Progenitor cell of endocrine pancreas (in vitro differentiated cells): Measurements from ENCODE around the gene KCNK18. TPM values are rescaled to one million over a fixed set of nuclear protein-coding genes. Genes with fewer than 3 reads are reported as not detected.
"Not testable (repeated sequence)": the region's sequence is repeated elsewhere in the genome, so short reads cannot be mapped to it uniquely, and the experiment has no call there.

Experiments
- DNase-seq: peaks from one replicate; pipeline ENCODE4 v3.0.0; 2021; ENCODE audit warnings: low spot score; ENCODE audit not compliant: unreplicated experiment
- H3K27ac Mint-ChIP-seq: 2 replicates; pipeline ENCODE4 v1.8.0; 2021; ENCODE audit warnings: mild to moderate bottlenecking, moderate library complexity, mixed read lengths
- H3K27me3 Mint-ChIP-seq: 2 replicates; pipeline ENCODE4 v1.8.0; 2021; ENCODE audit warnings: mixed read lengths
- H3K36me3 Mint-ChIP-seq: 2 replicates; pipeline ENCODE4 v1.8.0; 2022; ENCODE audit warnings: mixed read lengths; ENCODE audit not compliant: insufficient read depth
- H3K4me1 Mint-ChIP-seq: 2 replicates; pipeline ENCODE4 v1.8.0; 2021; ENCODE audit warnings: low read depth, mixed read lengths
- H3K4me3 Mint-ChIP-seq: 2 replicates; pipeline ENCODE4 v1.8.0; 2021; ENCODE audit warnings: low read depth, mild to moderate bottlenecking, moderate library complexity, mixed read lengths
- H3K9me3 Mint-ChIP-seq: 2 replicates; pipeline ENCODE4 v1.8.0; 2021; ENCODE audit warnings: low read depth, mixed read lengths
- total RNA-seq: library from RNA; stranded (reverse); gene quantifications from 2 replicates; pipeline ENCODE4 v1.2.1, GENCODE V29; 2021
- TF ChIP-seq, protein P1 (sequence below): fragments of 200-600 bp; sonication (generic); IDR thresholded peaks from one replicate; pipeline ENCODE4 v1.5.0; 2021; ENCODE audit warnings: antibody characterized with exemption, mild to moderate bottlenecking; ENCODE audit not compliant: unreplicated experiment

The KCNK18 gene
- total RNA-seq, 1 donor from 2014 or later, result not detected

- DNase-seq, result no peak
- Mint-ChIP-seq H3K9me3 (no peaks in the 10 kb centered on the region), H3K4me1 (no peaks in the 10 kb centered on the region), H3K27ac (no peak overlapping the region), H3K4me3 (no peak overlapping the region), H3K27me3 (peaks cover 21% of the 10 kb centered on the region), H3K36me3 (no peaks in the 10 kb centered on the region)
- TF ChIP-seq, protein P1, sequence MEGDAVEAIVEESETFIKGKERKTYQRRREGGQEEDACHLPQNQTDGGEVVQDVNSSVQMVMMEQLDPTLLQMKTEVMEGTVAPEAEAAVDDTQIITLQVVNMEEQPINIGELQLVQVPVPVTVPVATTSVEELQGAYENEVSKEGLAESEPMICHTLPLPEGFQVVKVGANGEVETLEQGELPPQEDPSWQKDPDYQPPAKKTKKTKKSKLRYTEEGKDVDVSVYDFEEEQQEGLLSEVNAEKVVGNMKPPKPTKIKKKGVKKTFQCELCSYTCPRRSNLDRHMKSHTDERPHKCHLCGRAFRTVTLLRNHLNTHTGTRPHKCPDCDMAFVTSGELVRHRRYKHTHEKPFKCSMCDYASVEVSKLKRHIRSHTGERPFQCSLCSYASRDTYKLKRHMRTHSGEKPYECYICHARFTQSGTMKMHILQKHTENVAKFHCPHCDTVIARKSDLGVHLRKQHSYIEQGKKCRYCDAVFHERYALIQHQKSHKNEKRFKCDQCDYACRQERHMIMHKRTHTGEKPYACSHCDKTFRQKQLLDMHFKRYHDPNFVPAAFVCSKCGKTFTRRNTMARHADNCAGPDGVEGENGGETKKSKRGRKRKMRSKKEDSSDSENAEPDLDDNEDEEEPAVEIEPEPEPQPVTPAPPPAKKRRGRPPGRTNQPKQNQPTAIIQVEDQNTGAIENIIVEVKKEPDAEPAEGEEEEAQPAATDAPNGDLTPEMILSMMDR, result no peak
Measured at GRCh38 chr10:117184821-117185220, 12.5 kb upstream of the KCNK18 start.

DNA sequence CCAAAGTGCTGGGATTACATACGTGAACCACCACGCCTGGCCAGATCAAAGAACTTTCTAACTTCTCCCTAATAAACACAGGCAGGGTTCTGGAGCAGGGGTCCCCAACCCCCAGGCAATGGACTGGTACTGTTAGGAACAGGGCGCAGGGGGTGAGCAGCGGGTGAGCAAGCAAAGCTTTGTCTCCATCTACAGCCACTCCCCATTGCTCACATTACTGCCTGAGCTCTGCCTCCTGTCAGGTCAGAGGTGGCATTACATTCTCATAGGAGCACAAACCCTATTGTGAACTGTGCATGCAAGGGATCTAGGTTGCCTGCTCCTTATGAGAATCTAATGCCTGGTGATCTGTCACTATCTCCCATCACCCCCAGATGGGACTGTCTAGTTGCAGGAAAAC lies 11.5 kb upstream of the KCNK18 start:
- peaks cover 12% of the 10 kb centered on the region for H3K27me3 Mint-ChIP-seq
- not testable (repeated sequence) for H3K27ac Mint-ChIP-seq, H3K36me3 Mint-ChIP-seq, H3K4me1 Mint-ChIP-seq, H3K4me3 Mint-ChIP-seq, DNase-seq, H3K9me3 Mint-ChIP-seq

- Mint-ChIP-seq H3K4me3 (no peak overlapping the region), H3K27ac (no peak overlapping the region), H3K36me3 (no peaks in the 10 kb centered on the region), H3K4me1 (no peaks in the 10 kb centered on the region), H3K9me3 (no peaks in the 10 kb centered on the region), H3K27me3 (peaks cover 14% of the 10 kb centered on the region)
- TF ChIP-seq, protein P1, result no peak
- no peak for DNase-seq
Measured at GRCh38 chr10:117186832-117187615, 10.3 kb upstream of the KCNK18 start.

GRCh38 chr10:117188371-117188770 lies 8.9 kb upstream of the KCNK18 start:
- no peaks in the 10 kb centered on the region for H3K4me1 Mint-ChIP-seq
- no peak overlapping the region for H3K4me3 Mint-ChIP-seq
- H3K27me3 Mint-ChIP-seq, result peaks cover 10% of the 10 kb centered on the region
- H3K36me3 Mint-ChIP-seq, result no peaks in the 10 kb centered on the region
- DNase-seq, result no peak
- H3K27ac Mint-ChIP-seq, result no peak overlapping the region
- TF ChIP-seq, protein P1, result no peak
- no peaks in the 10 kb centered on the region for H3K9me3 Mint-ChIP-seq

DNA sequence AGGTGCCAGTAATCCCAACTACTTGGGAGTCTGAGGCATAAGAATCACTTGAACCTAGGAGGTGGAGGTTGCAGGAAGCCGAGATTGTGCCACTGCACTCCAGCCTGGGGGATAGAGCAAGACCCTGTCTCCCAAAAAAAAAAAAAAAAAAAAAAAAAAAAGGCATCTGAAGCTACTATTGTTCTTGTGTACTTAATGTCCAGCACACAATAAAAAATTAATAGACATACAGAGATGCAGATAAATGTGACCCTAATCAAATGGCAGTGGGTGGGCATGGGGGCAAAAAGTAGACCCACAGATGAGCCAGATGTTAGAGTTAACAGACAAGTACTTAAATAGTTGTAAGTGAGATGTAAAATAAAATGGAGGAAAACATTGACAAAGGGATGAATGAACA lies 7.7 kb upstream of the KCNK18 start:
- no peaks in the 10 kb centered on the region for H3K4me1 Mint-ChIP-seq
- no peak for DNase-seq
- no peaks in the 10 kb centered on the region for H3K9me3 Mint-ChIP-seq
- H3K4me3 Mint-ChIP-seq, result no peak overlapping the region
- TF ChIP-seq, protein P1, result no peak
- H3K36me3 Mint-ChIP-seq, result no peaks in the 10 kb centered on the region
- H3K27me3 Mint-ChIP-seq, result peaks cover 8% of the 10 kb centered on the region
- no peak overlapping the region for H3K27ac Mint-ChIP-seq

- Mint-ChIP-seq H3K27me3 (peaks cover 16% of the 10 kb centered on the region), H3K4me3 (no peak overlapping the region), H3K9me3 (no peaks in the 10 kb centered on the region), H3K27ac (no peak overlapping the region), H3K36me3 (no peaks in the 10 kb centered on the region), H3K4me1 (no peaks in the 10 kb centered on the region)
- TF ChIP-seq, protein P1, result no peak
- DNase-seq, result no peak
Measured at GRCh38 chr10:117198088-117198487, 799 bp downstream of the KCNK18 start.
